Spleen (tissue), 7 donors: ENCODE data around the gene TMX1.

Experiments used
- CTCF ChIP-seq, 11 experiments: fragments of 200-600 bp in 7 of 11; fragments of 450-650 bp in 4 of 11; sonication (generic) in 4 of 11; IDR thresholded peaks in 8 of 11; conservative IDR thresholded peaks in 3 of 11; 1 replicate in 7 of 11; 2 replicates in 4 of 11; pipeline versions ENCODE4 v1.4.0 to v1.8.0; 2016 to 2021; ENCODE audit warnings: antibody characterized with exemption in 11 of 11, inconsistent platforms in 4 of 11, mild to moderate bottlenecking in 1 of 11
- POLR2A ChIP-seq, 3 donors: fragments of 450-650 bp; IDR thresholded peaks; one replicate each; pipeline ENCODE4 v1.5.1; 2017; ENCODE audit warnings: antibody characterized with exemption in 3 of 3, mild to moderate bottlenecking in 1 of 3
- POLR2AphosphoS5 ChIP-seq, 3 donors: sonication (generic); formaldehyde crosslinking; IDR thresholded peaks; one replicate each; pipeline ENCODE4 v1.5.1; 2017; ENCODE audit warnings: antibody characterized with exemption in 3 of 3
- donor health status: DM: no; HTN: no; CAD: no; lungs with moderate emphysema.
- donor health status: DM: no; HTN: no; CAD: no.
- donor health status: DM: no; HTN: no; CAD: no.

GRCh38 chr14:51240804-51241380 lies 845 bp downstream of the TMX1 start:
- TF ChIP-seq CTCF (IDR thresholded peaks at IDR 0.05 in 8 of 11, conservative IDR thresholded peaks at IDR 0.05 in 3 of 11) (no peak), POLR2A (IDR thresholded peaks at IDR 0.05) (no peak), POLR2AphosphoS5 (IDR thresholded peaks at IDR 0.05) (no peak)
